HepG2 (cell line): ENCODE measurements around the gene RNF208. TPM values are rescaled to one million over a fixed set of nuclear protein-coding genes. Genes with fewer than 3 reads are reported as not detected.

ENCODE experiments used
- ARHGAP35 ChIP-seq: sonication (generic); formaldehyde crosslinking; IDR thresholded peaks from 2 replicates; pipeline ENCODE4 v1.9.0; 2022; ENCODE audit warnings: mild to moderate bottlenecking, inconsistent platforms, moderate library complexity, missing genetic modification reagents, borderline replicate concordance
- FOXJ3 ChIP-seq: sonication (generic); formaldehyde crosslinking; IDR thresholded peaks from 2 replicates; pipeline ENCODE4 v1.4.0; 2020; ENCODE audit warnings: missing genetic modification reagents, mild to moderate bottlenecking, borderline replicate concordance
- HMGXB4 ChIP-seq, 2 experiments: sonication (generic) in 1 of 2; formaldehyde crosslinking in 1 of 2; IDR thresholded peaks; 2 replicates each; pipeline versions ENCODE4 v1.4.0 to v1.6.1; 2018 to 2020; ENCODE audit warnings: missing genetic modification reagents in 2 of 2, borderline replicate concordance in 1 of 2, low read depth in 1 of 2, mild to moderate bottlenecking in 1 of 2, missing biosample characterization in 1 of 2
- MTERF4 ChIP-seq: sonication (generic); formaldehyde crosslinking; IDR thresholded peaks from 2 replicates; pipeline ENCODE4 v1.8.0; 2023; ENCODE audit warnings: mild to moderate bottlenecking, missing genetic modification reagents
- MTF1 ChIP-seq: sonication (generic); formaldehyde crosslinking; IDR thresholded peaks from 2 replicates; pipeline ENCODE4 v1.5.0; 2020; ENCODE audit warnings: missing genetic modification reagents
- PHF5A ChIP-seq: IDR thresholded peaks from one replicate; pipeline ENCODE4 v1.6.1; 2018; ENCODE audit warnings: low read depth, missing genetic modification reagents; ENCODE audit not compliant: unreplicated experiment
- SMC3 ChIP-seq: IDR thresholded peaks from 2 replicates; pipeline ENCODE4 v1.6.1; 2011; ENCODE audit warnings: low read length, improper control_type of control experiment
- TRIM22 ChIP-seq: fragments of 450-650 bp; IDR thresholded peaks from 2 replicates; pipeline ENCODE4 v1.6.1; 2017
- USF2 ChIP-seq, 2 experiments: sonication (generic) in 1 of 2; formaldehyde crosslinking in 1 of 2; IDR thresholded peaks; 2 replicates each; pipeline versions ENCODE4 v1.5.1 to v1.6.1; 2011 to 2020; ENCODE audit warnings: borderline replicate concordance in 1 of 2, low read depth in 1 of 2, low read length in 1 of 2, mild to moderate bottlenecking in 1 of 2, missing genetic modification reagents in 1 of 2, moderate library complexity in 1 of 2
- ZBTB3 ChIP-seq: sonication (generic); formaldehyde crosslinking; IDR thresholded peaks from 2 replicates; pipeline ENCODE4 v1.4.0; 2020; ENCODE audit warnings: low read depth, mild to moderate bottlenecking, moderate library complexity, missing genetic modification reagents, borderline replicate concordance
- ZIK1 ChIP-seq: sonication (generic); formaldehyde crosslinking; IDR thresholded peaks from 2 replicates; pipeline ENCODE4 v1.5.0; 2020; ENCODE audit warnings: mild to moderate bottlenecking, low read depth, missing genetic modification reagents, borderline replicate concordance
- ZNF232 ChIP-seq: sonication (generic); formaldehyde crosslinking; IDR thresholded peaks from 2 replicates; pipeline ENCODE4 v1.4.0; 2020; ENCODE audit warnings: missing genetic modification reagents, borderline replicate concordance
- ZNF235 ChIP-seq: sonication (generic); formaldehyde crosslinking; IDR thresholded peaks from 2 replicates; pipeline ENCODE4 v1.8.1; 2023; ENCODE audit warnings: mild to moderate bottlenecking, missing genetic modification reagents, borderline replicate concordance
- ZNF350 ChIP-seq: sonication (generic); formaldehyde crosslinking; IDR thresholded peaks from 2 replicates; pipeline ENCODE4 v1.4.0; 2020; ENCODE audit warnings: mild to moderate bottlenecking, low read depth, missing genetic modification reagents, borderline replicate concordance
- polyA plus RNA-seq, 8 experiments: library from polyadenylated mRNA; depleted of rRNA in 3 of 8; stranded (reverse) in 7 of 8; unstranded in 1 of 8; fragments of >200 nt; fragmentation: Illumina TruSeq in 4 of 8; extraction: Trizol in 4 of 8; gene quantifications; 2 replicates each; pipeline versions ENCODE4 v1.2.1 to v1.2.3, GENCODE V29; 2011 to 2016; ENCODE audit warnings: low read depth in 4 of 8, missing spikeins in 1 of 8, mixed read lengths in 1 of 8; ENCODE audit not compliant: insufficient read depth in 1 of 8
- total RNA-seq, 5 experiments: library from RNA; depleted of rRNA; stranded (reverse); fragments of >200 nt; fragmentation: Illumina TruSeq; extraction: Trizol; gene quantifications; 2 replicates each; pipeline ENCODE4 v1.2.3, GENCODE V29; 2016; ENCODE audit warnings: low read depth in 1 of 5
- TF ChIP-seq, protein P1 (sequence below): sonication (generic); formaldehyde crosslinking; IDR thresholded peaks from 2 replicates; pipeline ENCODE4 v1.9.0; 2021; ENCODE audit warnings: missing genetic modification reagents, borderline replicate concordance
- TF ChIP-seq, protein P2 (sequence below): sonication (generic); formaldehyde crosslinking; IDR thresholded peaks from 2 replicates; pipeline ENCODE4 v1.5.0; 2020; ENCODE audit warnings: missing genetic modification reagents
- TF ChIP-seq, protein P3 (sequence below): sonication (generic); formaldehyde crosslinking; IDR thresholded peaks from 2 replicates; pipeline ENCODE4 v1.5.0; 2020; ENCODE audit warnings: missing genetic modification reagents

RNF208 gene
- total and polyA plus RNA-seq, 2 of the 13 experiments (the other 11 are each of a cell fraction or from before 2014, with no cell fraction given), result 1.6 to 2.1 TPM

- TF ChIP-seq USF2 (IDR thresholded peaks at IDR 0.05; ENCODE audit: low read depth, low read length) (no peak), USF2 (CRISPR knock-in tag; IDR thresholded peaks at IDR 0.05; ENCODE audit: borderline replicate concordance) (no peak), TRIM22 (no peak), PHF5A (CRISPR knock-in tag) (no peak), ZBTB3 (CRISPR knock-in tag) (no peak), ZNF235 (CRISPR knock-in tag) (no peak), FOXJ3 (CRISPR knock-in tag) (no peak), ZNF232 (CRISPR knock-in tag) (no peak), MTF1 (no peak), SMC3 (no peak), ZIK1 (no peak), MTERF4 (no peak), HMGXB4 (CRISPR knock-in tag; IDR thresholded peaks at IDR 0.05; ENCODE audit: borderline replicate concordance in 1 of 2, low read depth in 1 of 2) (no peak; a peak in 1 of 4 replicates), ARHGAP35 (CRISPR knock-in tag) (no peak), ZNF350 (no peak; the same call in 1 of the 2 replicates)
- TF ChIP-seq, protein P1, sequence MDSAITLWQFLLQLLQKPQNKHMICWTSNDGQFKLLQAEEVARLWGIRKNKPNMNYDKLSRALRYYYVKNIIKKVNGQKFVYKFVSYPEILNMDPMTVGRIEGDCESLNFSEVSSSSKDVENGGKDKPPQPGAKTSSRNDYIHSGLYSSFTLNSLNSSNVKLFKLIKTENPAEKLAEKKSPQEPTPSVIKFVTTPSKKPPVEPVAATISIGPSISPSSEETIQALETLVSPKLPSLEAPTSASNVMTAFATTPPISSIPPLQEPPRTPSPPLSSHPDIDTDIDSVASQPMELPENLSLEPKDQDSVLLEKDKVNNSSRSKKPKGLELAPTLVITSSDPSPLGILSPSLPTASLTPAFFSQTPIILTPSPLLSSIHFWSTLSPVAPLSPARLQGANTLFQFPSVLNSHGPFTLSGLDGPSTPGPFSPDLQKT, result no peak
- TF ChIP-seq, protein P2, sequence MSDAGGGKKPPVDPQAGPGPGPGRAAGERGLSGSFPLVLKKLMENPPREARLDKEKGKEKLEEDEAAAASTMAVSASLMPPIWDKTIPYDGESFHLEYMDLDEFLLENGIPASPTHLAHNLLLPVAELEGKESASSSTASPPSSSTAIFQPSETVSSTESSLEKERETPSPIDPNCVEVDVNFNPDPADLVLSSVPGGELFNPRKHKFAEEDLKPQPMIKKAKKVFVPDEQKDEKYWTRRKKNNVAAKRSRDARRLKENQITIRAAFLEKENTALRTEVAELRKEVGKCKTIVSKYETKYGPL (CRISPR knock-in tag), result no peak
- TF ChIP-seq, protein P3, sequence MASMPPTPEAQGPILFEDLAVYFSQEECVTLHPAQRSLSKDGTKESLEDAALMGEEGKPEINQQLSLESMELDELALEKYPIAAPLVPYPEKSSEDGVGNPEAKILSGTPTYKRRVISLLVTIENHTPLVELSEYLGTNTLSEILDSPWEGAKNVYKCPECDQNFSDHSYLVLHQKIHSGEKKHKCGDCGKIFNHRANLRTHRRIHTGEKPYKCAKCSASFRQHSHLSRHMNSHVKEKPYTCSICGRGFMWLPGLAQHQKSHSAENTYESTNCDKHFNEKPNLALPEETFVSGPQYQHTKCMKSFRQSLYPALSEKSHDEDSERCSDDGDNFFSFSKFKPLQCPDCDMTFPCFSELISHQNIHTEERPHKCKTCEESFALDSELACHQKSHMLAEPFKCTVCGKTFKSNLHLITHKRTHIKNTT (CRISPR knock-in tag), result no peak
These were observed 23.8 kb downstream of the RNF208 start (continued) for GRCh38 chr9:137198051-137198901.
